ENCODE data around the gene CYBA. TPM values are rescaled to one million over a fixed set of nuclear protein-coding genes. Genes with fewer than 3 reads are reported as not detected.

The CYBA gene
- total and polyA plus RNA-seq, 2 donors = 200 to 208 TPM

DNA sequence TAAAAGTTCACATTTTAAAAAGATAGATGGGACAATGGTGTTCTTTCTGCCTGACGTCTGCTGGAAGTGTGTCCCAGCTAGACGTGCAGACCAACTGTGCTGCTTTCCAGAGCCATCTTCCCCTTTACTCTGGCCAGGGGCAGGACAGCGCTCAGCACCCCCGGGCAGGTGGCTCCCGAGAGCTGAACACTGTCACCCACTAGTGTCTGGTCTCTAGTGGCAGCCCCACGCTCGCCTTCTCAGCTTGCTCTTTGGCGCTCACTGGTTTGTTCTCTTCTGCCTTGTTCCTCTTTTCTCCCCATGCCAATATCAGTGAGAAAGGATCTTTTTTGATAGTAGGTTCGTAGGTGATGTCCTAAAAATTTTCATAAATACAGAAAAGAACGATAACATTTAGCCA, 54.9 kb downstream of the CYBA start:
- Histone ChIP-seq H3K36me3 (ENCODE audit: control insufficient read depth in 2 of 2, insufficient read depth in 2 of 2, low read length in 1 of 2) (peaks cover 49 to 62% of the 10 kb centered on the region in 2 donors), H3K4me1 (ENCODE audit: control insufficient read depth in 2 of 2, insufficient read depth in 2 of 2, low read length in 2 of 2) (peaks cover 0 to 2% of the 10 kb centered on the region in 2 donors), H3K4me3 (ENCODE audit: low read length in 2 of 2) (no peak overlapping the region), H3K9me3 (ENCODE audit: control insufficient read depth in 2 of 2, insufficient read depth in 1 of 2, low read length in 1 of 2) (no peaks in the 10 kb centered on the region), H3K27ac (ENCODE audit: low read depth in 1 of 2, low read length in 1 of 2) (no peak overlapping the region), H3K27me3 (ENCODE audit: control insufficient read depth in 2 of 2, insufficient read depth in 1 of 2, low read length in 1 of 2) (no peaks in the 10 kb centered on the region)
- 97% methylated on average over 10 of the region's 10 CpGs for WGBS
- no peak for DNase-seq (ENCODE audit: low read depth in 6 of 9, low spot score in 9 of 9)

DNA sequence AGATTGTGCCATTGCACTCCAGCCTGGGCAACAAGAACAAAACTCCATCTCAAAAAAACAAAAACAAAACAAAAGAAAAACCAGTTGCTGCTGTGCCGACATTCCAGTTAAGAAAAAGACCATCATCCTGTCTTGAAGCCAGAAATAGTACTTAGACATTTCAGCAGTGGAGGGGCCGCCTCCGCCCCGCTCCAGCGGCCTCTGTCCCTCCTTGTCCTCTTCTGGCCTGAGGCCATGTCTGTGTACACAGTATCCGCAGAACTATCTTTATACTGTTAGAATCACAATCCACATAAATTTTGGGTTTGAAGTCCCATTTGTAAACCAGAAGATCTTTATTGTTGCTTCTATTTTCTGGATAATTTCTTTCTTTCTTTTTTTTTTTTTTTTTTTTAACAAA, 55.8 kb downstream of the CYBA start:
- DNase-seq (ENCODE audit: low read depth in 6 of 9, low spot score in 9 of 9) = no peak
- Histone ChIP-seq H3K9me3 (ENCODE audit: control insufficient read depth in 2 of 2, insufficient read depth in 1 of 2, low read length in 1 of 2) (no peaks in the 10 kb centered on the region), H3K4me3 (ENCODE audit: low read length in 2 of 2) (no peak overlapping the region), H3K4me1 (ENCODE audit: control insufficient read depth in 2 of 2, insufficient read depth in 2 of 2, low read length in 2 of 2) (peaks cover 0 to 2% of the 10 kb centered on the region in 2 donors), H3K27me3 (ENCODE audit: control insufficient read depth in 2 of 2, insufficient read depth in 1 of 2, low read length in 1 of 2) (no peaks in the 10 kb centered on the region), H3K36me3 (ENCODE audit: control insufficient read depth in 2 of 2, insufficient read depth in 2 of 2, low read length in 1 of 2) (peaks cover 48 to 60% of the 10 kb centered on the region in 2 donors), H3K27ac (ENCODE audit: low read depth in 1 of 2, low read length in 1 of 2) (no peak overlapping the region)
- over 99% methylated on average over 6 of the region's 6 CpGs for WGBS

- H3K27me3 ChIP-seq (ENCODE audit: control insufficient read depth in 2 of 2, insufficient read depth in 1 of 2, low read length in 1 of 2) = no peaks in the 10 kb centered on the region
- peaks cover 47 to 60% of the 10 kb centered on the region in 2 donors for H3K36me3 ChIP-seq (ENCODE audit: control insufficient read depth in 2 of 2, insufficient read depth in 2 of 2, low read length in 1 of 2)
- H3K9me3 ChIP-seq (ENCODE audit: control insufficient read depth in 2 of 2, insufficient read depth in 1 of 2, low read length in 1 of 2) = no peaks in the 10 kb centered on the region
- no peak for DNase-seq (ENCODE audit: low read depth in 6 of 9, low spot score in 9 of 9)
- H3K4me1 ChIP-seq (ENCODE audit: control insufficient read depth in 2 of 2, insufficient read depth in 2 of 2, low read length in 2 of 2) = no peaks in the 10 kb centered on the region
- 96% methylated on average over 6 of the region's 6 CpGs for WGBS
- no peak overlapping the region for H3K27ac ChIP-seq (ENCODE audit: low read depth in 1 of 2, low read length in 1 of 2)
- H3K4me3 ChIP-seq (ENCODE audit: low read length in 2 of 2) = no peak overlapping the region
Measured at GRCh38 chr16:88593910-88594309, 56.9 kb downstream of the CYBA start.

- H3K27me3 ChIP-seq (ENCODE audit: control insufficient read depth in 2 of 2, insufficient read depth in 1 of 2, low read length in 1 of 2) = no peaks in the 10 kb centered on the region
- H3K4me1 ChIP-seq (ENCODE audit: control insufficient read depth in 2 of 2, insufficient read depth in 2 of 2, low read length in 2 of 2) = no peaks in the 10 kb centered on the region
- no peaks in the 10 kb centered on the region for H3K9me3 ChIP-seq (ENCODE audit: control insufficient read depth in 2 of 2, insufficient read depth in 1 of 2, low read length in 1 of 2)
- H3K36me3 ChIP-seq (ENCODE audit: control insufficient read depth in 2 of 2, insufficient read depth in 2 of 2, low read length in 1 of 2) = peaks cover 45 to 60% of the 10 kb centered on the region in 2 donors
- 93% methylated on average over 11 of the region's 11 CpGs for WGBS
- H3K27ac ChIP-seq (ENCODE audit: low read depth in 1 of 2, low read length in 1 of 2) = no peak overlapping the region
- no peak for DNase-seq (ENCODE audit: low read depth in 6 of 9, low spot score in 9 of 9)
- no peak overlapping the region for H3K4me3 ChIP-seq (ENCODE audit: low read length in 2 of 2)
Measured at GRCh38 chr16:88593489-88593888, 57.4 kb downstream of the CYBA start.

Other genes with a start within 250 kb of the CYBA start
- 1.6 TPM for gene ZFPM1, start 197.8 kb downstream of the CYBA start, total RNA-seq
- 4.2 TPM for gene ZFPM1, start 197.8 kb downstream of the CYBA start, polyA plus RNA-seq
- 11.2 TPM for gene ZC3H18, start 80.7 kb downstream of the CYBA start, total RNA-seq
- gene ZC3H18, start 80.7 kb downstream of the CYBA start, polyA plus RNA-seq = 28.9 TPM
- gene IL17C, start 12.5 kb downstream of the CYBA start, total RNA-seq = 0.05 TPM
- gene IL17C, start 12.5 kb downstream of the CYBA start, polyA plus RNA-seq = 0.09 TPM
- gene MVD, start 12.0 kb upstream of the CYBA start, total RNA-seq = 22.1 TPM
- 30.2 TPM for gene MVD, start 12.0 kb upstream of the CYBA start, polyA plus RNA-seq
- 1.5 TPM for gene SNAI3, start 35.5 kb upstream of the CYBA start, total RNA-seq
- gene SNAI3, start 35.5 kb upstream of the CYBA start, polyA plus RNA-seq = 2.9 TPM
- gene RNF166, start 55.4 kb upstream of the CYBA start, total RNA-seq = 32.6 TPM
- gene RNF166, start 55.4 kb upstream of the CYBA start, polyA plus RNA-seq = 144 TPM
- gene CTU2, start 55.5 kb upstream of the CYBA start, total RNA-seq = 14.7 TPM
- gene CTU2, start 55.5 kb upstream of the CYBA start, polyA plus RNA-seq = 18.6 TPM
- 25.2 TPM for gene PIEZO1, start 134.2 kb upstream of the CYBA start, total RNA-seq
- 115 TPM for gene PIEZO1, start 134.2 kb upstream of the CYBA start, polyA plus RNA-seq
- gene CDT1, start 152.7 kb upstream of the CYBA start, total RNA-seq = 11.7 TPM
- gene CDT1, start 152.7 kb upstream of the CYBA start, polyA plus RNA-seq = 1.4 TPM
- 198 TPM for gene APRT, start 160.9 kb upstream of the CYBA start, total RNA-seq
- gene APRT, start 160.9 kb upstream of the CYBA start, polyA plus RNA-seq = 122 TPM
- gene GALNS, start 205.9 kb upstream of the CYBA start, total RNA-seq = 4.8 TPM
- 23.9 TPM for gene GALNS, start 205.9 kb upstream of the CYBA start, polyA plus RNA-seq
- gene TRAPPC2L, start 206.1 kb upstream of the CYBA start, total RNA-seq = 54.1 TPM
- 49.1 TPM for gene TRAPPC2L, start 206.1 kb upstream of the CYBA start, polyA plus RNA-seq
- 0.09 TPM for gene PABPN1L, start 215.6 kb upstream of the CYBA start, total RNA-seq
- 0.34 TPM for gene PABPN1L, start 215.6 kb upstream of the CYBA start, polyA plus RNA-seq